Activated T-helper 1 cell treated with Interleukin-2 at 50 U/mL for 16 hours (primary cell): ENCODE data around the gene RRP15.

Experiments
- DNase-seq: peaks from one replicate; pipeline ENCODE4 v3.0.0-alpha.2; 2020; ENCODE audit warnings: low read depth

Gene RRP15

GRCh38 chr1:218362418-218363076 is 77.5 kb downstream of the RRP15 start:
- DNase-seq: no peak

- DNase-seq: no peak
Measured at GRCh38 chr1:218363141-218363540, 78.0 kb downstream of the RRP15 start.

- no peak for DNase-seq
Measured at GRCh38 chr1:218364028-218364710, 79.1 kb downstream of the RRP15 start.

GRCh38 chr1:218365226-218365999 is 80.3 kb downstream of the RRP15 start:
- no peak for DNase-seq

GRCh38 chr1:218366322-218367052 is 81.4 kb downstream of the RRP15 start:
- no peak for DNase-seq

GRCh38 chr1:218367118-218367517 is 82.0 kb downstream of the RRP15 start:
- no peak for DNase-seq

- DNase-seq: no peak
Measured at GRCh38 chr1:218368686-218369085, 83.6 kb downstream of the RRP15 start.

- DNase-seq: no peak
Measured at GRCh38 chr1:218369688-218370511, 84.8 kb downstream of the RRP15 start.

- no peak for DNase-seq
Measured at GRCh38 chr1:218371927-218372672, 87.0 kb downstream of the RRP15 start.

GRCh38 chr1:218374401-218375353 is 89.6 kb downstream of the RRP15 start:
- no peak for DNase-seq

GRCh38 chr1:218376722-218377121 is 91.6 kb downstream of the RRP15 start:
- DNase-seq: no peak

GRCh38 chr1:218377143-218377660 is 92.1 kb downstream of the RRP15 start:
- DNase-seq: peak; percentile 7

GRCh38 chr1:218380125-218380977 is 95.3 kb downstream of the RRP15 start:
- no peak for DNase-seq

- DNase-seq: no peak
Measured at GRCh38 chr1:218382261-218382660, 97.2 kb downstream of the RRP15 start.

- DNase-seq: no peak
Measured at GRCh38 chr1:218383051-218383450, 98.0 kb downstream of the RRP15 start.

GRCh38 chr1:218383681-218384080 is 98.6 kb downstream of the RRP15 start:
- DNase-seq: no peak

GRCh38 chr1:218384581-218384993 is 99.5 kb downstream of the RRP15 start:
- DNase-seq: no peak
